WTC11 (cell line): ENCODE data around the gene TRAF2. TPM values are rescaled to one million over a fixed set of nuclear protein-coding genes. Genes with fewer than 3 reads are reported as not detected.
A peak's percentile ranks its signal among the peaks of the same experiment; 100 is the strongest.
"Not testable (repeated sequence)": the region's sequence is repeated elsewhere in the genome, so short reads cannot be mapped to it uniquely, and the experiment has no call there.

Source experiments
- ATAC-seq: fragments of 200-7000 bp; cut with Tn5 transposase; 2 replicates; pipeline ENCODE4 v1.10.0; 2021; ENCODE audit warnings: mild to moderate bottlenecking, moderate library complexity
- CTCF ChIA-PET: fragments of 300-600 bp; sonication (Branson Sonifier 250); formaldehyde crosslinking; loops from one replicate; lab custom pipeline; 2021; ENCODE audit warnings: antibody characterized with exemption; lab: Charles Lee
- POLR2A ChIA-PET: fragments of 350-600 bp; sonication (Branson Sonifier 250); formaldehyde crosslinking; loops from one replicate; lab custom pipeline; 2021; ENCODE audit warnings: antibody characterized with exemption; lab: Charles Lee
- DNase-seq: peaks from one replicate; pipeline ENCODE4 v3.0.0; 2021; ENCODE audit warnings: low spot score
- H3K27ac Mint-ChIP-seq: 2 replicates; pipeline ENCODE4 v1.8.0; 2021; ENCODE audit warnings: mixed read lengths
- H3K27me3 Mint-ChIP-seq: 2 replicates; pipeline ENCODE4 v1.8.0; 2021; ENCODE audit warnings: low read depth, mild to moderate bottlenecking, moderate library complexity, mixed read lengths
- H3K36me3 Mint-ChIP-seq: 2 replicates; pipeline ENCODE4 v1.8.0; 2021; ENCODE audit warnings: mixed read lengths
- H3K4me1 Mint-ChIP-seq: 2 replicates; pipeline ENCODE4 v1.8.0; 2022; ENCODE audit warnings: mixed read lengths
- H3K4me3 Mint-ChIP-seq: 2 replicates; pipeline ENCODE4 v1.8.0; 2021; ENCODE audit warnings: mild to moderate bottlenecking, moderate library complexity, mixed read lengths
- H3K9me3 Mint-ChIP-seq: 2 replicates; pipeline ENCODE4 v1.8.0; 2021; ENCODE audit warnings: mixed read lengths
- FOXJ3 ChIP-seq: sonication (generic); formaldehyde crosslinking; IDR thresholded peaks from 2 replicates; pipeline ENCODE4 v1.9.0; 2021; ENCODE audit warnings: missing genetic modification reagents, mild to moderate bottlenecking, borderline replicate concordance
- GABPB1 ChIP-seq: sonication (generic); formaldehyde crosslinking; IDR thresholded peaks from 2 replicates; pipeline ENCODE4 v1.8.1; 2023; ENCODE audit warnings: mild to moderate bottlenecking, missing genetic modification reagents
- HMGA2 ChIP-seq: fragments of 250-450 bp; sonication (Bioruptor Pico); IDR thresholded peaks from 2 replicates; pipeline ENCODE4 v1.4.0; 2021; ENCODE audit warnings: mild to moderate bottlenecking, moderate library complexity
- JAZF1 ChIP-seq: fragments of 250-450 bp; sonication (Bioruptor Pico); IDR thresholded peaks from 2 replicates; pipeline ENCODE4 v1.9.0; 2021; ENCODE audit warnings: moderate library complexity, mild to moderate bottlenecking, inconsistent platforms
- NFE2L1 ChIP-seq: sonication (generic); formaldehyde crosslinking; IDR thresholded peaks from 2 replicates; pipeline ENCODE4 v1.8.1; 2023; ENCODE audit warnings: missing genetic modification reagents
- NFYB ChIP-seq: sonication (generic); formaldehyde crosslinking; conservative IDR thresholded peaks from 2 replicates; pipeline ENCODE4 v1.8.0; 2022; ENCODE audit warnings: low read depth, missing genetic modification reagents
- NR2C2 ChIP-seq: sonication (generic); formaldehyde crosslinking; IDR thresholded peaks from 2 replicates; pipeline ENCODE4 v1.8.0; 2022; ENCODE audit warnings: mild to moderate bottlenecking, missing genetic modification reagents
- RORB ChIP-seq: fragments of 250-450 bp; sonication (Bioruptor Pico); IDR thresholded peaks from 2 replicates; pipeline ENCODE4 v1.9.0; 2021; ENCODE audit warnings: mild to moderate bottlenecking
- SOX15 ChIP-seq: fragments of 250-450 bp; sonication (Bioruptor Pico); IDR thresholded peaks from 2 replicates; pipeline ENCODE4 v1.9.0; 2021; ENCODE audit warnings: mild to moderate bottlenecking
- ZNF138 ChIP-seq: sonication (generic); formaldehyde crosslinking; conservative IDR thresholded peaks from 2 replicates; pipeline ENCODE4 v1.8.1; 2022; ENCODE audit warnings: mild to moderate bottlenecking, moderate library complexity, missing genetic modification reagents
- ZNF263 ChIP-seq: sonication (generic); formaldehyde crosslinking; IDR thresholded peaks from 2 replicates; pipeline ENCODE4 v1.8.1; 2022; ENCODE audit warnings: low read depth, mild to moderate bottlenecking, moderate library complexity, missing genetic modification reagents
- ZNF423 ChIP-seq: fragments of 250-450 bp; sonication (Bioruptor Pico); IDR thresholded peaks from 2 replicates; pipeline ENCODE4 v2.1.2; 2022; ENCODE audit warnings: mild to moderate bottlenecking, moderate library complexity
- total RNA-seq: library from RNA; stranded (reverse); gene quantifications from 3 replicates; pipeline ENCODE4 v1.2.3, GENCODE V29; 2021
- TF ChIP-seq, protein P1 (sequence below): fragments of 200-600 bp; IDR thresholded peaks from 2 replicates; pipeline ENCODE4 v1.8.0; 2022; ENCODE audit warnings: antibody characterized with exemption
- TF ChIP-seq, protein P2 (sequence below): sonication (generic); formaldehyde crosslinking; IDR thresholded peaks from 2 replicates; pipeline ENCODE4 v1.8.1; 2022; ENCODE audit warnings: low read depth, mild to moderate bottlenecking, moderate library complexity, missing genetic modification reagents, borderline replicate concordance
- TF ChIP-seq, protein P3 (sequence below): sonication (generic); formaldehyde crosslinking; IDR thresholded peaks from 2 replicates; pipeline ENCODE4 v1.8.1; 2022; ENCODE audit warnings: missing genetic modification reagents, borderline replicate concordance
- TF ChIP-seq, protein P4 (sequence below): sonication (generic); formaldehyde crosslinking; IDR thresholded peaks from 2 replicates; pipeline ENCODE4 v1.8.0; 2022; ENCODE audit warnings: mild to moderate bottlenecking, missing genetic modification reagents
- TF ChIP-seq, protein P5 (sequence below): sonication (generic); formaldehyde crosslinking; IDR thresholded peaks from 2 replicates; pipeline ENCODE4 v1.8.0; 2023; ENCODE audit warnings: missing genetic modification reagents
- TF ChIP-seq, protein P6 (sequence below): sonication (generic); formaldehyde crosslinking; IDR thresholded peaks from 2 replicates; pipeline ENCODE4 v1.8.0; 2023; ENCODE audit warnings: mild to moderate bottlenecking, missing genetic modification reagents

Gene TRAF2
- total RNA-seq, 1 experiment from 2014 or later = 55.0 TPM

DNA sequence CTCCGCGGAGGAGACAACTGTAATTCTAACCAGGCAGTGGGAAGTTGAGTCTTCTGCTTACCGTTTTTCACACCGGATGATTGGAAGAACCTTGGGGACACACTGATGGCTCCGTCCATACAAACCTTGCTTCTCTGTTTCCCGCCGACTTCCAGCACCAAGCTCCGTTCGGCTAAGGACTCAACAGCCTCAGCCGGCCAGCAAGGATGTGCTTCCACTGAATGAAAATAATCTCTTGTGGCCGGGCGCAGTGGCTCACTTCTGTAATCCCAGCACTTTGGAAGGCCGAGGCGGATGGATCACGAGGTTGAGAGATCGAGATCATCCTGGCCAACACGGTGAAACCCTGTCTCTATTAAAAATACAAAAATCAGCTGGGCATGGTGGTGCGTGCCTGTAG lies 18.4 kb upstream of the TRAF2 start (continued):
- TF ChIP-seq ZNF138 (CRISPR knock-in tag) (no peak), NFE2L1 (CRISPR knock-in tag) (no peak), HMGA2 (CRISPR knock-in tag) (no peak), GABPB1 (CRISPR knock-in tag) (no peak), NFYB (no peak)
- TF ChIP-seq, protein P1, sequence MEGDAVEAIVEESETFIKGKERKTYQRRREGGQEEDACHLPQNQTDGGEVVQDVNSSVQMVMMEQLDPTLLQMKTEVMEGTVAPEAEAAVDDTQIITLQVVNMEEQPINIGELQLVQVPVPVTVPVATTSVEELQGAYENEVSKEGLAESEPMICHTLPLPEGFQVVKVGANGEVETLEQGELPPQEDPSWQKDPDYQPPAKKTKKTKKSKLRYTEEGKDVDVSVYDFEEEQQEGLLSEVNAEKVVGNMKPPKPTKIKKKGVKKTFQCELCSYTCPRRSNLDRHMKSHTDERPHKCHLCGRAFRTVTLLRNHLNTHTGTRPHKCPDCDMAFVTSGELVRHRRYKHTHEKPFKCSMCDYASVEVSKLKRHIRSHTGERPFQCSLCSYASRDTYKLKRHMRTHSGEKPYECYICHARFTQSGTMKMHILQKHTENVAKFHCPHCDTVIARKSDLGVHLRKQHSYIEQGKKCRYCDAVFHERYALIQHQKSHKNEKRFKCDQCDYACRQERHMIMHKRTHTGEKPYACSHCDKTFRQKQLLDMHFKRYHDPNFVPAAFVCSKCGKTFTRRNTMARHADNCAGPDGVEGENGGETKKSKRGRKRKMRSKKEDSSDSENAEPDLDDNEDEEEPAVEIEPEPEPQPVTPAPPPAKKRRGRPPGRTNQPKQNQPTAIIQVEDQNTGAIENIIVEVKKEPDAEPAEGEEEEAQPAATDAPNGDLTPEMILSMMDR = no peak
- TF ChIP-seq, protein P2, sequence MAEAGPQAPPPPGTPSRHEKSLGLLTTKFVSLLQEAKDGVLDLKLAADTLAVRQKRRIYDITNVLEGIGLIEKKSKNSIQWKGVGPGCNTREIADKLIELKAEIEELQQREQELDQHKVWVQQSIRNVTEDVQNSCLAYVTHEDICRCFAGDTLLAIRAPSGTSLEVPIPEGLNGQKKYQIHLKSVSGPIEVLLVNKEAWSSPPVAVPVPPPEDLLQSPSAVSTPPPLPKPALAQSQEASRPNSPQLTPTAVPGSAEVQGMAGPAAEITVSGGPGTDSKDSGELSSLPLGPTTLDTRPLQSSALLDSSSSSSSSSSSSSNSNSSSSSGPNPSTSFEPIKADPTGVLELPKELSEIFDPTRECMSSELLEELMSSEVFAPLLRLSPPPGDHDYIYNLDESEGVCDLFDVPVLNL = no peak
- TF ChIP-seq, protein P3, sequence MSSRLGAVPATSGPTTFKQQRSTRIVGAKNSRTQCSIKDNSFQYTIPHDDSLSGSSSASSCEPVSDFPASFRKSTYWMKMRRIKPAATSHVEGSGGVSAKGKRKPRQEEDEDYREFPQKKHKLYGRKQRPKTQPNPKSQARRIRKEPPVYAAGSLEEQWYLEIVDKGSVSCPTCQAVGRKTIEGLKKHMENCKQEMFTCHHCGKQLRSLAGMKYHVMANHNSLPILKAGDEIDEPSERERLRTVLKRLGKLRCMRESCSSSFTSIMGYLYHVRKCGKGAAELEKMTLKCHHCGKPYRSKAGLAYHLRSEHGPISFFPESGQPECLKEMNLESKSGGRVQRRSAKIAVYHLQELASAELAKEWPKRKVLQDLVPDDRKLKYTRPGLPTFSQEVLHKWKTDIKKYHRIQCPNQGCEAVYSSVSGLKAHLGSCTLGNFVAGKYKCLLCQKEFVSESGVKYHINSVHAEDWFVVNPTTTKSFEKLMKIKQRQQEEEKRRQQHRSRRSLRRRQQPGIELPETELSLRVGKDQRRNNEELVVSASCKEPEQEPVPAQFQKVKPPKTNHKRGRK (CRISPR knock-in tag) = no peak

DNA sequence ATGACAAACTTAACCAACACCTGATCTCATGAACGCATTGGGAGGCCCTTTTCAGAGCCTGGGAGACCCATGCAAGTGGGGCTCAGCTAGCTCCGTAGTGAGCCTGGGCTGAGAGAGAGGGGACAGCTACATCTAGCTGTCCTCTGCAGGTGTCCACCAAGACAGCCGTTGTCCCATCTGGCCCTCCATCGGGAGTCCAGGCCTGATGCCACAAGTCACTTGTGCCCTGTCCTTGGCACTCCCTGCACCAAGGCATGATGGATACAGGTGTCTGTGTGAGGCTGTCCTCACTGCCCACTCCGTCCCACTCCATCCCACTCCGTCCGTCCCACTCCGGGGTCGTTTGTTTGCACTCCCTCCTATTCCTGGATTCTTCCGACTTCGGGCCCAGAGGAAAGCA lies 17.7 kb upstream of the TRAF2 start:
- DNase-seq (no peak), ATAC-seq (no peak)
- TF ChIP-seq FOXJ3 (no peak), ZNF423 (no peak)
- TF ChIP-seq, protein P4, sequence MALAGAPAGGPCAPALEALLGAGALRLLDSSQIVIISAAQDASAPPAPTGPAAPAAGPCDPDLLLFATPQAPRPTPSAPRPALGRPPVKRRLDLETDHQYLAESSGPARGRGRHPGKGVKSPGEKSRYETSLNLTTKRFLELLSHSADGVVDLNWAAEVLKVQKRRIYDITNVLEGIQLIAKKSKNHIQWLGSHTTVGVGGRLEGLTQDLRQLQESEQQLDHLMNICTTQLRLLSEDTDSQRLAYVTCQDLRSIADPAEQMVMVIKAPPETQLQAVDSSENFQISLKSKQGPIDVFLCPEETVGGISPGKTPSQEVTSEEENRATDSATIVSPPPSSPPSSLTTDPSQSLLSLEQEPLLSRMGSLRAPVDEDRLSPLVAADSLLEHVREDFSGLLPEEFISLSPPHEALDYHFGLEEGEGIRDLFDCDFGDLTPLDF (CRISPR knock-in tag) = no peak
- Mint-ChIP-seq H3K27me3 (peaks cover 25% of the 10 kb centered on the region), H3K27ac (no peak overlapping the region), H3K4me1 (peaks cover 4% of the 10 kb centered on the region), H3K36me3 (peaks cover 42% of the 10 kb centered on the region), H3K9me3 (peaks cover 35% of the 10 kb centered on the region), H3K4me3 (0 out of 2 replicates have a peak overlapping the region, but pooled peaks have one; percentile 30)
- POLR2A ChIA-PET = no interaction called here
- CTCF ChIA-PET = interaction anchor here (1.0 kb wide), 1 partner anchor 26 kb away, joined by 3 read pairs; the partner anchor contains the start of gene AJM1

DNA sequence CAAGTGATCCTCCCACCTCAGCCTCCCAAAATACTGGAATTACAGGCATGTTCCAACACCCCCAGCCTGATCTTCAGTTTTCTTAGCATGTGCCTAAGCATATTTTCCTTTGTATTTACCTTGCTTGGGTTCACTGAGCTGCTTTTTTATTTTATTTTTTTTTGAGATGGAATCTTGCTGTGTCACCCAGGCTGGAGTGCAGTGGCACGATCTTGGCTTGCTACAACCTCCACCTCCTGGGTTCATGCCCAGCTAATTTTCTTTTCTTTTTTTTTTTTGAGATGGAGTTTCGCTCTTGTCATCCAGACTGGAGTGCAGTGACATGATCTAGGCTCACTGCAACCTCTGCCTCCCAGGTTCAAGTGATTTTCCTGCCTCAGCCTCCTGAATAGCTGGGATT lies 16.7 kb upstream of the TRAF2 start:
- H3K9me3 Mint-ChIP-seq = peaks cover 35% of the 10 kb centered on the region
- CTCF ChIA-PET = interaction anchor here (1.0 kb wide), 1 partner anchor 27 kb away, joined by 4 read pairs; the partner anchor contains the start of gene AJM1

DNA sequence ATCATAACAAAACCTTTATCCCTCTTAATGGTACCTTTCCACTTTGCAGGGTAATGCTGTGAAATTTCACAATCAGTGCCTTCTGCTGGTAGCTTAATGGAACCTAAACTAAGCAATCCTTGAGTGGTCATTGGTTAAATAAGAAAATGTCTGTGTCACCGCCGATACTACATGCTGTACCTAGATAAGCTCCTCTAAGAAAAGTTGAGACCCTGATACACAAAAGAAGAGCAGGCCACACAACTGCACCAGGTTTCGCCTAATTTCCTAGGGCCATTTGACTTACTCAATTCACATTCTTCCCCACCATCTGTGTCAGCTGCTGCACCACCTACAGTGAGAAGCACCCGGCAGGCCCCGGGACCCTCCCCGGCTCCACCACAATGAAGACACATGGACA lies 11.2 kb upstream of the TRAF2 start:
- no peak for ATAC-seq
- H3K4me3 Mint-ChIP-seq = no peak overlapping the region
- ChIA-PET POLR2A (no interaction called here), CTCF (interaction anchor here (0.7 kb wide), 1 partner anchor 100 kb away, joined by 3 read pairs; no protein-coding TSS in a partner anchor)
- peaks cover 14% of the 10 kb centered on the region for H3K36me3 Mint-ChIP-seq
- no peak overlapping the region for H3K27ac Mint-ChIP-seq
- H3K9me3 Mint-ChIP-seq = peaks cover 31% of the 10 kb centered on the region
- no peaks in the 10 kb centered on the region for H3K4me1 Mint-ChIP-seq
- peaks cover 47% of the 10 kb centered on the region for H3K27me3 Mint-ChIP-seq
- DNase-seq = no peak
- no peak for TF ChIP-seq JAZF1 (CRISPR knock-in tag)
- no peak for TF ChIP-seq NR2C2
- TF ChIP-seq, protein P5, sequence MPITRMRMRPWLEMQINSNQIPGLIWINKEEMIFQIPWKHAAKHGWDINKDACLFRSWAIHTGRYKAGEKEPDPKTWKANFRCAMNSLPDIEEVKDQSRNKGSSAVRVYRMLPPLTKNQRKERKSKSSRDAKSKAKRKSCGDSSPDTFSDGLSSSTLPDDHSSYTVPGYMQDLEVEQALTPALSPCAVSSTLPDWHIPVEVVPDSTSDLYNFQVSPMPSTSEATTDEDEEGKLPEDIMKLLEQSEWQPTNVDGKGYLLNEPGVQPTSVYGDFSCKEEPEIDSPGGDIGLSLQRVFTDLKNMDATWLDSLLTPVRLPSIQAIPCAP = no peak
- TF ChIP-seq SOX15 = no peak
- TF ChIP-seq, protein P6, sequence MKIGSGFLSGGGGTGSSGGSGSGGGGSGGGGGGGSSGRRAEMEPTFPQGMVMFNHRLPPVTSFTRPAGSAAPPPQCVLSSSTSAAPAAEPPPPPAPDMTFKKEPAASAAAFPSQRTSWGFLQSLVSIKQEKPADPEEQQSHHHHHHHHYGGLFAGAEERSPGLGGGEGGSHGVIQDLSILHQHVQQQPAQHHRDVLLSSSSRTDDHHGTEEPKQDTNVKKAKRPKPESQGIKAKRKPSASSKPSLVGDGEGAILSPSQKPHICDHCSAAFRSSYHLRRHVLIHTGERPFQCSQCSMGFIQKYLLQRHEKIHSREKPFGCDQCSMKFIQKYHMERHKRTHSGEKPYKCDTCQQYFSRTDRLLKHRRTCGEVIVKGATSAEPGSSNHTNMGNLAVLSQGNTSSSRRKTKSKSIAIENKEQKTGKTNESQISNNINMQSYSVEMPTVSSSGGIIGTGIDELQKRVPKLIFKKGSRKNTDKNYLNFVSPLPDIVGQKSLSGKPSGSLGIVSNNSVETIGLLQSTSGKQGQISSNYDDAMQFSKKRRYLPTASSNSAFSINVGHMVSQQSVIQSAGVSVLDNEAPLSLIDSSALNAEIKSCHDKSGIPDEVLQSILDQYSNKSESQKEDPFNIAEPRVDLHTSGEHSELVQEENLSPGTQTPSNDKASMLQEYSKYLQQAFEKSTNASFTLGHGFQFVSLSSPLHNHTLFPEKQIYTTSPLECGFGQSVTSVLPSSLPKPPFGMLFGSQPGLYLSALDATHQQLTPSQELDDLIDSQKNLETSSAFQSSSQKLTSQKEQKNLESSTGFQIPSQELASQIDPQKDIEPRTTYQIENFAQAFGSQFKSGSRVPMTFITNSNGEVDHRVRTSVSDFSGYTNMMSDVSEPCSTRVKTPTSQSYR (CRISPR knock-in tag) = no peak
- TF ChIP-seq, protein P4 (CRISPR knock-in tag) = no peak
- TF ChIP-seq RORB = no peak
- no peak for TF ChIP-seq ZNF263 (CRISPR knock-in tag)

More for the DNA sequence above, 16.7 kb upstream of the TRAF2 start:
- peaks cover 25% of the 10 kb centered on the region for H3K27me3 Mint-ChIP-seq
- DNase-seq, H3K4me3 Mint-ChIP-seq, H3K4me1 Mint-ChIP-seq, H3K27ac Mint-ChIP-seq, ATAC-seq: not testable (repeated sequence)
- H3K36me3 Mint-ChIP-seq = peaks cover 34% of the 10 kb centered on the region
- POLR2A ChIA-PET = interaction anchor here (0.6 to 1.1 kb wide), 2 partner anchors 16 to 302 kb away, joined by 3 read pairs; partner anchors contain the start of genes TMEM210 and TRAF2
